HUES6 (cell line): ENCODE data around the gene KCNMA1.
A peak's percentile ranks its signal among the peaks of the same experiment; 100 is the strongest.

Experiments used
- H3K27ac ChIP-seq: 2 replicates; pipeline ENCODE4 v1.7.0; 2013; ENCODE audit warnings: low read depth, mild to moderate bottlenecking, low read length, inconsistent platforms
- H3K27me3 ChIP-seq: 2 replicates; pipeline ENCODE4 v1.6.1; 2013; ENCODE audit warnings: low read length; ENCODE audit not compliant: control insufficient read depth, insufficient read depth
- H3K36me3 ChIP-seq: 2 replicates; pipeline ENCODE4 v1.6.1; 2013; ENCODE audit warnings: low read length; ENCODE audit not compliant: control insufficient read depth, insufficient read depth
- H3K4me1 ChIP-seq: 2 replicates; pipeline ENCODE4 v1.6.1; 2013; ENCODE audit warnings: low read length; ENCODE audit not compliant: control insufficient read depth, insufficient read depth
- H3K4me3 ChIP-seq: 2 replicates; pipeline ENCODE4 v1.5.1; 2013; ENCODE audit warnings: low read depth, low read length
- H3K9ac ChIP-seq: one replicate; pipeline ENCODE4 v1.6.1; 2013; ENCODE audit warnings: mild to moderate bottlenecking, low read length
- H3K9me3 ChIP-seq: 2 replicates; pipeline ENCODE4 v1.6.1; 2013; ENCODE audit warnings: low read depth, low read length; ENCODE audit not compliant: control insufficient read depth, insufficient read depth

Gene KCNMA1

DNA sequence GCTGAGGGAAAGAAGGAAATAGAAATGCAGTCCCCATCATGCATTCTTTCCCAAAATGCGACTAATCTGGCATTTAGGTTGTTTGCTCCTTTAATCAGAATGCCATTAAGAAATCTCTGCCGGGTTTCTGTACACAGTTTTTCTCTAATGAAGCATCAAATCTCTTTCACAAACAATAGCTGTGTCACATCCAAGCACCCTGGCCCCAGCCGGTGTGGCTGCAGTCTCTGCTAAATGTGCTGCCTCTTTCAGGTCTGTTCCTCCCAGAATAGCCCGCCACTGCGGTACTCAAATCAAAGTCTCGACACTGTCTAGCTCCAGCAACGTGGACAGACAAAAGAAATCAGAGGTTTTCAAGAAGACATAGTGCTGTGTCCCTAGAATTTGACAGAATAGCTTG, 343.8 kb downstream of the KCNMA1 start:
- H3K9me3 ChIP-seq, result no peaks in the 10 kb centered on the region
- H3K9ac ChIP-seq, result no peak overlapping the region
- H3K4me3 ChIP-seq, result no peak overlapping the region
- H3K36me3 ChIP-seq, result no peaks in the 10 kb centered on the region
- peaks cover 38% of the 10 kb centered on the region for H3K4me1 ChIP-seq
- H3K27me3 ChIP-seq, result no peaks in the 10 kb centered on the region
- no peak overlapping the region for H3K27ac ChIP-seq

DNA sequence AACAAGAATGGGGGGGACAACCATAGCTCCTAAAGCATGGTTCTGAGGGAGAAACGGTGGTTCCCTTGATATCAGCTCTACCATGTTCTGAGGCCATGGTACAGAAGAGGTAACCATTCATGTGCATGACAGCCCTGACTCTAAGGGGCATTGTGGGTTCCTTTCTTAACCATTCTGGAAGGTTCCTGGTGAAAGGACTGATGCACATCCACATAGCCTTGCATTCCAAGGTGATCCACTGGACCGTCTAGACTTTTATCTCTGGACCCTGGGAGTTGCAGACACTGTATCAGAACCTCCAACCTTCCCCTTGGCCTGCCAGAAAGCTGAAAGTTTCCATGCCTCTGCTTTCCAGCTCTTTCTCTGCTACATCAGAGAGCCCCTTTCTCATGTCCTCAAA, 344.3 kb downstream of the KCNMA1 start:
- H3K27me3 ChIP-seq, result no peaks in the 10 kb centered on the region
- H3K36me3 ChIP-seq, result no peaks in the 10 kb centered on the region
- no peak overlapping the region for H3K9ac ChIP-seq
- no peaks in the 10 kb centered on the region for H3K9me3 ChIP-seq
- H3K27ac ChIP-seq, result no peak overlapping the region
- peaks cover 42% of the 10 kb centered on the region for H3K4me1 ChIP-seq
- H3K4me3 ChIP-seq, result no peak overlapping the region

DNA sequence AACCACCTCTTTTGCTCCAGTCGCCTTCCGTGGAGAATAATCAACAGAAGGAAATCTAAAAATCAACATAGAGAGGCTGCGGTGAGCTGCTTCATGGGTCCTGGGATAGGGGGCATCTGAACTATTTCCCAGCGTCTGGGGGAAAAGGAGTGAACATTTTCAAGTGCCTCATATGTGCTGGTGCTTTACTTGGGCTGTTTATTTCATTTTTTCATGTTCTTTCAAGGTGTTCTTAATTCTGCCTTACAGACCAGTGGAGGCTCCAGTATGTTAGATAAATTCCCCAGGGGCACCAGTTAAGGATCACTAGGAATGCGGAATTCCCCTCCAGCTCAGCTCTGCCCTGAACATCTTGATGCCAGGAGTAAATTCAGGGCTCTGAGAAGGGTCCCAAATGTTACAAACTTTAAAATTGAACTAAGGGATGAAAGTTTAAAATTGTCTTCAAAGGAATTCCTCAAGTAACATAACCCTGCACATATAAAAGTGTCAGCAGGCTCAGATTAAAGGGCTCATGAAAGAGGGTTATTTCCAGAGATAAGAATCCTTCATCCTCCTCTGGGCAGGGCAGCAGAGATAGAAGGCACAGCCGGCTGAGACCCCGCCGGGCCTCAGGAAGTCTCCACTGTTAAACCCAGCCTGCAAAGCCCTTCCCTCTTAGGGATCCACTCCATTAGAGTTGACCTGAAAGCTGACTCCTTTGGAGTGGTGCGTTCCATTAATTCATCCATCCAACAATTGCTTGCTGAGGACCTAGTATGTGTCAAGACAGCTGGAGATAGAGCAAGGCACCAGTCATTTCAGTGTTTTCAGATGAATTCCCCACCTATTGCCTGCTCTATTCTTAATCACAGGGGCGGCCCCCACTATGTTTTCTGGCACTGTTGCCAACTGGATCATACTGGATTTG, 345.8 kb downstream of the KCNMA1 start:
- Histone ChIP-seq H3K9me3 (no peaks in the 10 kb centered on the region), H3K4me3 (no peak overlapping the region), H3K36me3 (no peaks in the 10 kb centered on the region), H3K4me1 (peaks cover 57% of the 10 kb centered on the region), H3K9ac (peak overlapping the region; percentile 40), H3K27me3 (no peaks in the 10 kb centered on the region), H3K27ac (peak overlapping the region; percentile 59; the same call in 1 of the 2 replicates)

DNA sequence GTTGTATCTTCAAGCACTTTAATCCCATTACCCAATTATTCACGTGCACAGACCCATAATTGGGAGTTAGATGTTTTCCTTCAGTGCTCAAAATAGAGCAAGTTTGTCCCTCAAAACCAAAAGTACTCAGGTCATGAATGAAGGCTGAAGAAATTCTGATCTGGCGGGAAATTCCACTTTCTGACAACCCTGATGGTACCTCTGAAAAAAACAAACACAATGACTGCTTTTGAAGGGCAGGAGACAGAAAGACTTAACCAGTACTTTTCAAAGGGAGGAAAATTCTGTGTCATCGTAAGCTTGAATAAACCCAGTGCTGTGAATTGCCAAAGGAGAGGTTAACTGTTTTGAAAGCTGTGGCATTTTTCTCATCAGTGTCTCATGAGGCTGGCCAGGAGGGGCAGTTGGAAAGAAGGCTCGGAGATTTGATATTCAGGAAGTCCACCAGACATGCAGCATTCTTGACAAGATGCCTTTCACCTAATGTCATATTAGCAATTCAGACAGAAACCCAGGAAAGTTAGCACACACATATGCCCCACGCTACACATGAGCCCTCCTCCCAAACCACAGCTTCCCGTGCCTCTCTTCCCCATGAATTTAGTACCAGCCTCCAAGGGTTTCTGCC, 347.0 kb downstream of the KCNMA1 start:
- Histone ChIP-seq H3K9me3 (no peaks in the 10 kb centered on the region), H3K4me3 (no peak overlapping the region), H3K27me3 (no peaks in the 10 kb centered on the region), H3K36me3 (no peaks in the 10 kb centered on the region), H3K9ac (peak overlapping the region; percentile 44), H3K27ac (peak overlapping the region; percentile 25; the same call in 1 of the 2 replicates), H3K4me1 (peaks cover 66% of the 10 kb centered on the region)

DNA sequence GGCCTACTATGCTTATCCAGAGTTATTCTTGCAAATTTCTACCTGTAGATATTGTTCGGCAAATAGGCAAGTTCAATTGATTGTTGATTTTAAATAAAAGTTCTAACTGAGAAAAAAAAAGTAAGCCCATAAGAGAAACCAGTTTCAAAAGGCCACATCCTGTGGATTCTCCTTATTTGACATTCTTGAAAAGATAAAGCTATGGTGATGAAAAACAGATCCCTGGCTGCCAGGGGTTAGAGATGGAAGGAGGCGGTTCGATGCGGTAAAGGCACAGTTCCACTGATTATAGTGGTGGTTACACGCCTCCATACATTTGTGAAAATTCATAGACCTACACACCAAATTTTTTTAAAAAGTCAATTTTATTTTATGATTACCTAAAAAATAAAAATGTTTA, 347.8 kb downstream of the KCNMA1 start:
- Histone ChIP-seq H3K27ac (no peak overlapping the region), H3K4me1 (peaks cover 66% of the 10 kb centered on the region)

DNA sequence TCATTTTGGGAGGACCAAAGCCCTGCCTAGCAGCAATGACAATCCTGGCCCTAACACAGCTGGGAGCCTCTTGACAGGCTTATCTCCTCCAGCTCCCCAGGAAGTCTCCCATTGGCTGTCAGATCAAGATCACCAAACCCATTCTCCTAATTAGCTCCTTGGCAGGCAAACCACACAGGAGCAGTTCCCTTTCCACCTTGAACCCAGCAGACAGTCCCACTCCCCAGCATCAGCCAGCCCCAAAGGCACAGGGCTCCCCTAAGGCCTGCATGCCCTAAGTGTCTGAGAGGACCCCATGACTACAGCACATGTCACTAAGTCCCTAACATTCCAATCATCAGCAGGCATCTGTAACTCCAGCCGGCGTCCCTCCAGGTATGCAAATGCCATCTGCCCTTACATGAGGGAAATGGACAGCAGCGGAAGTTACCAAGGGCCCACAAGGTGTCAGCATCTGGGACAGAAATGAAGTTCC, 348.5 kb downstream of the KCNMA1 start:
- Histone ChIP-seq H3K4me1 (peaks cover 66% of the 10 kb centered on the region), H3K36me3 (no peaks in the 10 kb centered on the region), H3K27ac (no peak overlapping the region), H3K4me3 (no peak overlapping the region), H3K9me3 (no peaks in the 10 kb centered on the region), H3K9ac (peak overlapping the region; percentile 51), H3K27me3 (no peaks in the 10 kb centered on the region)

More for the DNA sequence above, 347.8 kb downstream of the KCNMA1 start:
- no peak overlapping the region for H3K9ac ChIP-seq
- H3K36me3 ChIP-seq, result no peaks in the 10 kb centered on the region
- H3K4me3 ChIP-seq, result no peak overlapping the region
- H3K9me3 ChIP-seq, result no peaks in the 10 kb centered on the region
- H3K27me3 ChIP-seq, result no peaks in the 10 kb centered on the region

DNA sequence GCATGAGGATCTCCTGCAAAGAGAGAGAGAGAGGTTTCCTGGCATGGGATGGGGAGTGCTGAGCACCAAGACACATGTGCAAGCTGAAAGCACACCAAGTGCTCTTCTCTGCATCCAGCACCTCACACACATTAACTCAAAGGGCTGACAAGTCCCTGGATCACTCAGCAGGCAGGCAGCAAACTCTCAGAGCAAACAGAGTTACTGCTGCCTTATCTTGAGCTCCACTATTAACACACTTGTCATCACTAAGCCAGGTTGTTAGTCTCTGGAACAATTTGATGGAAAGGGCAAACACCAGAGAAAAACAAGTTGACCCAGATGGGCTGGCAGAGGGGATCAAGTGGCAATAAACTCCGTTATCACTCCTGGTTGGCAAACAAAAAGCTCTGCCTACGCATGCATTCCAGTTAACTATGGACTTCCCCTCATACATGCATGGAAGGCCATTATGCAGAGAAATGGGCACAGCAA, 349.9 kb downstream of the KCNMA1 start:
- no peaks in the 10 kb centered on the region for H3K36me3 ChIP-seq
- H3K9ac ChIP-seq, result no peak overlapping the region
- H3K27me3 ChIP-seq, result no peaks in the 10 kb centered on the region; the same call in 1 of the 2 replicates
- no peak overlapping the region for H3K4me3 ChIP-seq
- H3K4me1 ChIP-seq, result peaks cover 61% of the 10 kb centered on the region
- no peaks in the 10 kb centered on the region for H3K9me3 ChIP-seq
- no peak overlapping the region for H3K27ac ChIP-seq

DNA sequence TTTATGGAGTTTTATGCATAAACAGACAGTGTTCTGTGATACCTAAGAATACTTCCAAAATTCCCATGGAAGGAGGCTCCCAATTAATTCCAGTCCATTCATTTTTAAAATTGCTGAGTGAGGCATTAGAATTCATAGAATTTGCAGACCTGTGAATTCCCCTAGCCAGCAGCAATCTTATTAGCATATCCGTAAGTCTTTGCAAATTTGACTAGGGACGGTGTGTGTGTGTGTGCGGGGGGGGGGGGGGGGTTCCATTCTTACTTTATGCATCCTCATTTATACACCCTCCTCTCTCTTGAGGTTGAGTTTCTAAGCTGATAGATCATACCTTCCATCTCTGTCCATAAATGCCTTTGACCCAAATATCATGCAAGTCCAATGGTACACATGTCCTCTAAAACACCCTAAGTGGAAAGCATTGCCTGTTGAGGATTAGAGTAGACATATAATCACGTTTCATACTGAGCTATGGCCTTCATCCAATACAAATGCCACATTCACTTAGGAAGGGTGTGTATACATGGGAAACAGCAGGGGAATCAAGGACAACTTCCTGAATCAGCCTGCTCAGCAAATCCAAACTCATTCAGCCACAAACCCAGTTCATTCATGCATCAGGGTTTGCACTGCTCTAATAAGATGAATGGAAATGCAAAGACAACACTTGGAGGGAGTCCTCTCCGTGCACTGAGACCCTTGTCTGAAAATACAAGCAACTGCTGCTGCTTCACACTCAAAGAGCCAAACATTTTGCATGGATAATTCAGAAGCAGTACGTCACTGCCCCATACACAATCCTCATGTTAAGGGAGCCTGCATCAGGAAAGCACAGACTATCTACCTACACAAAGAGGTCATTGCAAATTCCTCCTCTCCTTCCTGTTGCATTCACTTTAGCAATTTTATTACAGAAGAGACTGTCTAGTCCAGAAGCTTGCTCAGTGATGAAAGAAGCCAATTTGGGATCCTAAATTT, 350.8 kb downstream of the KCNMA1 start:
- Histone ChIP-seq H3K4me3 (no peak overlapping the region), H3K9ac (no peak overlapping the region)

DNA sequence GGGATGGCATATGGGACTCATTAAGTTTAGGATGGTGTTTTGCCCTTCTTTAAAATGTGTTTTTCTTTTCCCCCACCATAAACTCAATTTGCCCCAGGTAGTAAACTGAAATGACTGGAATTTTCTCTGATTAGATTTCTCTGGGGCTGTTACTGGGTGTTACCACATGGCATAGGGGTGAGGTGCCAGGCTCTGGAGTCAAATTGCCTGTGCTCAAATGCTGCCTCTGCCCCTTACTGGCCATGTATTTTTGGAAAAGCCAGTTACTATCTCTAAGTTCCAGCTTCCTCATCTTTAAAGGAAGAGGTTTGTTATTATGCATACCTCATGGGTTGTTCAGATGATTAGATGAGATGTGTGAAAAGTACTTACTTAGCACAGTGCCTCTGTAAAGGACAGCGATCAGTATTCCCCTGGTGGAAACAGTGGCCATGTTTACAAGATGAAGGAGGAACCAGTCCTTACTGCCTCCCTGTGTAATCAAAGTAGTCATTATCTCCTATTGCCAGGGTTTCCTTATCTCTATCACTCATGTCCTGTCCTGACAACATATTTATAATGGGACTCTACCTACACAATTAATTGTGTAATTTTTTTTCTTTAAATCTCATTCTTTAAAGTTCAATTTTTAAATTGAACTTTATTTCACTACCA, 352.0 kb downstream of the KCNMA1 start:
- Histone ChIP-seq H3K4me3 (no peak overlapping the region), H3K9ac (no peak overlapping the region), H3K27ac (no peak overlapping the region), H3K27me3 (no peaks in the 10 kb centered on the region; the same call in 1 of the 2 replicates), H3K9me3 (no peaks in the 10 kb centered on the region), H3K36me3 (no peaks in the 10 kb centered on the region), H3K4me1 (peaks cover 41% of the 10 kb centered on the region)

More for the DNA sequence above, 350.8 kb downstream of the KCNMA1 start:
- no peaks in the 10 kb centered on the region for H3K9me3 ChIP-seq
- peaks cover 52% of the 10 kb centered on the region for H3K4me1 ChIP-seq
- H3K27me3 ChIP-seq, result no peaks in the 10 kb centered on the region; the same call in 1 of the 2 replicates
- no peak overlapping the region for H3K27ac ChIP-seq
- no peaks in the 10 kb centered on the region for H3K36me3 ChIP-seq

DNA sequence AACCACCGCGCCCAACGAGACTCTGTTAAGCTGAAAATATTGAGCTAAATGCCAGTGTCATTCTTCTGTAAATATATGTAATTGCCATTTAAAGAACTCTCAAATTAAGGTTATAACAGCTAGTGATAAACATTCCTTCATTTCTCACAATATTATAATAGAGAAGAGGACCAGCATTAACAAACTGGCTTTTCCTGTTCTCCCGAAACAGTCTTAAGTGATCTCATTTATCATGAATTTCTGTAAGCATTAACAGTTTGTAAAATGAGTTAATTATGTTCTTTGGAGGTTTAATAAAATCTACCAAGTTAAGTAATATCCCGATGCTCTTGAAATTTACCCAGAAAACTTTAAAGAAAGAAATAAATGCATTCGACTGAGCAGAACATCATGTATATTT, 352.8 kb downstream of the KCNMA1 start:
- Histone ChIP-seq H3K36me3 (no peaks in the 10 kb centered on the region), H3K27ac (no peak overlapping the region), H3K9ac (no peak overlapping the region), H3K9me3 (peaks cover 3% of the 10 kb centered on the region; the same call in 1 of the 2 replicates), H3K27me3 (no peaks in the 10 kb centered on the region; the same call in 1 of the 2 replicates), H3K4me1 (peaks cover 35% of the 10 kb centered on the region), H3K4me3 (no peak overlapping the region)
